CD14-positive monocyte (primary cell): ENCODE measurements around the gene FBXL22. TPM values are rescaled to one million over a fixed set of nuclear protein-coding genes. Genes with fewer than 3 reads are reported as not detected.
A peak's percentile ranks its signal among the peaks of the same experiment; 100 is the strongest.

ENCODE experiments used
- DNase-seq, 3 donors: peaks; one replicate each; pipeline ENCODE4 v3.0.0-alpha.2; 2011 to 2022
- H2AFZ ChIP-seq: 2 replicates; pipeline ENCODE4 v1.6.0; 2012; ENCODE audit warnings: mild to moderate bottlenecking, low read depth, low read length, inconsistent platforms; ENCODE audit not compliant: insufficient read depth, poor library complexity, severe bottlenecking
- H3K27ac ChIP-seq, 2 donors: 1 replicate in 1 of 2; 2 replicates in 1 of 2; pipeline ENCODE4 v1.5.1; 2012 to 2013; ENCODE audit warnings: low read length in 2 of 2, control low read depth in 1 of 2, inconsistent platforms in 1 of 2, low read depth in 1 of 2, mild to moderate bottlenecking in 1 of 2
- H3K27me3 ChIP-seq, 2 donors: one replicate each; pipeline versions ENCODE4 v1.6.0 to v1.6.1; 2011 to 2013; ENCODE audit warnings: low read length in 2 of 2; ENCODE audit not compliant: control insufficient read depth in 2 of 2, insufficient read depth in 2 of 2
- H3K36me3 ChIP-seq, 2 donors: replicated peaks in 1 of 2; 1 replicate in 1 of 2; 2 replicates in 1 of 2; pipeline versions ENCODE4 v1.5.1 to v1.6.1; 2012 to 2013; ENCODE audit warnings: low read length in 2 of 2, control low read depth in 1 of 2, inconsistent platforms in 1 of 2, mild to moderate bottlenecking in 1 of 2; ENCODE audit not compliant: insufficient read depth in 2 of 2, control insufficient read depth in 1 of 2
- H3K4me1 ChIP-seq, 2 donors: 1 replicate in 1 of 2; 2 replicates in 1 of 2; pipeline versions ENCODE4 v1.5.1 to v1.6.1; 2012 to 2013; ENCODE audit warnings: low read length in 2 of 2, control low read depth in 1 of 2, inconsistent platforms in 1 of 2, mild to moderate bottlenecking in 1 of 2, moderate library complexity in 1 of 2; ENCODE audit not compliant: insufficient read depth in 2 of 2, control insufficient read depth in 1 of 2
- H3K4me2 ChIP-seq: replicated peaks from 2 replicates; pipeline ENCODE3; 2012; ENCODE audit warnings: low read length, moderate library complexity, mild to moderate bottlenecking; ENCODE audit not compliant: poor library complexity, severe bottlenecking; ENCODE audit errors: extremely low read depth
- H3K4me3 ChIP-seq, 3 experiments: fragments of 200-600 bp in 1 of 3; sonication (generic) in 1 of 3; replicated peaks in 1 of 3; 1 replicate in 2 of 3; 2 replicates in 1 of 3; pipeline ENCODE4 v1.5.1; 2011 to 2013; ENCODE audit warnings: low read length in 3 of 3, mild to moderate bottlenecking in 3 of 3, control low read depth in 2 of 3, low read depth in 2 of 3, inconsistent platforms in 1 of 3, moderate library complexity in 1 of 3
- H3K79me2 ChIP-seq: 2 replicates; pipeline ENCODE4 v1.6.0; 2012; ENCODE audit warnings: mild to moderate bottlenecking, control low read depth, inconsistent platforms, low read length, moderate library complexity; ENCODE audit not compliant: insufficient read depth
- H3K9ac ChIP-seq: 2 replicates; pipeline ENCODE4 v1.6.0; 2017; ENCODE audit warnings: low read length, mild to moderate bottlenecking; ENCODE audit not compliant: insufficient read depth, poor library complexity, severe bottlenecking
- H3K9me3 ChIP-seq, 2 donors: replicated peaks in 1 of 2; 1 replicate in 1 of 2; 2 replicates in 1 of 2; pipeline versions ENCODE4 v1.5.1 to v1.6.1; 2012 to 2013; ENCODE audit warnings: low read length in 2 of 2, control low read depth in 1 of 2; ENCODE audit not compliant: control insufficient read depth in 1 of 2, insufficient read depth in 1 of 2
- H4K20me1 ChIP-seq: 2 replicates; pipeline ENCODE4 v1.6.0; 2012; ENCODE audit warnings: mild to moderate bottlenecking, low read length, control low read depth, moderate library complexity; ENCODE audit not compliant: insufficient read depth
- H3K27ac Mint-ChIP-seq, 7 donors: one replicate each; pipeline ENCODE4 v1.8.0; 2020; ENCODE audit warnings: mild to moderate bottlenecking in 7 of 7, mixed read lengths in 7 of 7, moderate library complexity in 6 of 7, inconsistent platforms in 2 of 7
- H3K27me3 Mint-ChIP-seq, 3 donors: one replicate each; pipeline ENCODE4 v1.8.0; 2021 to 2022; ENCODE audit warnings: low read depth in 3 of 3, mild to moderate bottlenecking in 3 of 3, mixed read lengths in 3 of 3, moderate library complexity in 3 of 3, inconsistent platforms in 1 of 3
- H3K36me3 Mint-ChIP-seq, 2 donors: one replicate each; pipeline ENCODE4 v1.8.0; 2020; ENCODE audit warnings: mixed read lengths in 2 of 2, inconsistent platforms in 1 of 2, mild to moderate bottlenecking in 1 of 2
- H3K4me1 Mint-ChIP-seq: one replicate; pipeline ENCODE4 v1.8.0; 2020; ENCODE audit warnings: mild to moderate bottlenecking, mixed read lengths
- H3K4me3 Mint-ChIP-seq, 2 donors: one replicate each; pipeline ENCODE4 v1.8.0; 2020; ENCODE audit warnings: mild to moderate bottlenecking in 2 of 2, mixed read lengths in 2 of 2, moderate library complexity in 1 of 2
- H3K9me3 Mint-ChIP-seq, 7 donors: one replicate each; pipeline ENCODE4 v1.8.0; 2020 to 2022; ENCODE audit warnings: mixed read lengths in 7 of 7, mild to moderate bottlenecking in 6 of 7, moderate library complexity in 6 of 7, inconsistent platforms in 2 of 7
- WGBS: methylation state at CpG from one replicate; pipeline ENCODE4 v1.1.5; 2013; ENCODE audit warnings: missing lambda C conversion rate; ENCODE audit not compliant: insufficient coverage; 5-methylcytosine and 5-hydroxymethylcytosine counted together
- intact Hi-C, 2 donors: fragments of 100-400 bp; cut with micrococcal nuclease; formaldehyde crosslinking; loops; one replicate each; pipeline versions ENCODE4 v1.15.0 to v1.15.1; 2023
- polyA plus RNA-seq, 3 donors: library from polyadenylated mRNA; depleted of rRNA in 1 of 3; unstranded in 2 of 3; stranded (reverse) in 1 of 3; fragments of 300-500 nt in 2 of 3; fragments of >200 nt in 1 of 3; fragmentation: Illumina TruSeq in 2 of 3; gene quantifications; 1 replicate in 2 of 3; 2 replicates in 1 of 3; pipeline ENCODE4 v1.2.3, GENCODE V29; 2012 to 2021
- TF ChIP-seq, protein P1 (sequence below): fragments of 200-600 bp; IDR thresholded peaks from one replicate; pipeline ENCODE4 v1.8.0; 2022; ENCODE audit warnings: antibody characterized with exemption, mild to moderate bottlenecking

FBXL22 gene
- polyA plus RNA-seq, 3 donors: 0.04 TPM; not detected in 2

DNA sequence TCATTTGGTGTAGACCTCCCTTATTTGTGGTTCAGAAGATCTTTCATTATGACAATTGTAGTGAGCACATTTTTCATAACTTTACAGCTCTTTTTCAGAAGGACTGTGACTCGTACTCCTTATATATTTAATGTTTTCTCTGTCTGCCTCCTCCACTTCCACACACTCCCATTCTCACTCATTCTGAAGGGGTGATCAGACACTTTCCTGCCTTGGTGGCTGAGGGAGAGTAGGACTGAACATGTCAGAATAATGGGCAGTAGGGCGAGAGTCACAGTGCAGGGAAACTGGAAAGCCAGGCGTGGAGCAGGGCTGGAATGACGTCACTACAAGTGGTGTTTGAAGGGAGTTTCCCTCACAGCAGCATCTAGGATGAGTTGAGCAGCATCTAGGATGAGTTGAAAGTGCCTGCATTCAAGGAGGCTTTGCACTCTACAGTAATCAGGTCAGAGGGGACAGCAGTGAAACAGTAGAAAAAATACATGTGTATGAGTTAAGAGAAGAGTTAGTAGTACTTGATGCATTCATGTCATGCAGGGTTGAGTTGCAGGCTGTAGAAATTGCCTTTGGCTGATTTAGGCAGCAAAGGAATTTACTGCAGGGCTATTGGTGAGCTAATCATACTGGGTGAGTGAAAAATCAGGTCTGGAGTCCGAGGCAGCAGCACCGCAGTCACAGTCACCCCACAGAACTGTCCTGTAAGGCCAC lies 36.3 kb upstream of the FBXL22 start:
- intact Hi-C loops: no loop called here
- no peak for DNase-seq

DNA sequence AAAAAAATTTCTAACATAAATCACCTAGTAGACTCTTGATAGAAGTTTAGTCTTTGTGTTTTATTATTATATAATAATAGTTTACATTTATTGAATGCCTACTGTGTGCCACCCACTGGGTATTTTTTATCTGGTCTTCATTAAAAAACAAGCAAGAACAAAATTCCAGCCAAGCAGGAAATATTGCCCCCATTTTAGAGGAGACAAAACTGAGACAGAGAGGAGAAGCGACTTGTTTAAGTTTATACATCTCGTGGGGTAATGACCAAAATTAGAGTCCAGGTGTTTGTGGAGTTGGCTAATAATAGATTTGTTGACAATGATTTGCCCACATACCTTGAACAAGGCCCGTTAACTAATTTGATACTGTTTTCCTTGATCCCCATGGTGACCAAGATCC lies 33.1 kb upstream of the FBXL22 start:
- peaks cover 98% of the 10 kb centered on the region for H4K20me1 ChIP-seq
- H3K9me3 ChIP-seq: no peaks in the 10 kb centered on the region
- no peak overlapping the region for H3K4me3 ChIP-seq
- H3K79me2 ChIP-seq: peaks cover 71% of the 10 kb centered on the region
- Mint-ChIP-seq H3K9me3 (peaks cover 0 to 3% (median 0%) of the 10 kb centered on the region in 7 donors), H3K27me3 (no peaks in the 10 kb centered on the region), H3K4me1 (no peaks in the 10 kb centered on the region), H3K36me3 (peaks cover 76 to 95% of the 10 kb centered on the region in 2 donors), H3K4me3 (no peak overlapping the region), H3K27ac (no peak overlapping the region)
- WGBS: no CpG with 5 or more reads among the region's 3 CpGs
- no peak overlapping the region for H3K4me2 ChIP-seq
- no peak overlapping the region for H2AFZ ChIP-seq
- TF ChIP-seq, protein P1, sequence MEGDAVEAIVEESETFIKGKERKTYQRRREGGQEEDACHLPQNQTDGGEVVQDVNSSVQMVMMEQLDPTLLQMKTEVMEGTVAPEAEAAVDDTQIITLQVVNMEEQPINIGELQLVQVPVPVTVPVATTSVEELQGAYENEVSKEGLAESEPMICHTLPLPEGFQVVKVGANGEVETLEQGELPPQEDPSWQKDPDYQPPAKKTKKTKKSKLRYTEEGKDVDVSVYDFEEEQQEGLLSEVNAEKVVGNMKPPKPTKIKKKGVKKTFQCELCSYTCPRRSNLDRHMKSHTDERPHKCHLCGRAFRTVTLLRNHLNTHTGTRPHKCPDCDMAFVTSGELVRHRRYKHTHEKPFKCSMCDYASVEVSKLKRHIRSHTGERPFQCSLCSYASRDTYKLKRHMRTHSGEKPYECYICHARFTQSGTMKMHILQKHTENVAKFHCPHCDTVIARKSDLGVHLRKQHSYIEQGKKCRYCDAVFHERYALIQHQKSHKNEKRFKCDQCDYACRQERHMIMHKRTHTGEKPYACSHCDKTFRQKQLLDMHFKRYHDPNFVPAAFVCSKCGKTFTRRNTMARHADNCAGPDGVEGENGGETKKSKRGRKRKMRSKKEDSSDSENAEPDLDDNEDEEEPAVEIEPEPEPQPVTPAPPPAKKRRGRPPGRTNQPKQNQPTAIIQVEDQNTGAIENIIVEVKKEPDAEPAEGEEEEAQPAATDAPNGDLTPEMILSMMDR: no peak
- no peak overlapping the region for H3K9ac ChIP-seq
- peaks cover 97 to 100% of the 10 kb centered on the region in 2 donors for H3K36me3 ChIP-seq
- no peaks in the 10 kb centered on the region for H3K4me1 ChIP-seq
- no peak overlapping the region for H3K27ac ChIP-seq
- no peaks in the 10 kb centered on the region for H3K27me3 ChIP-seq
- intact Hi-C loops: no loop called here
- DNase-seq: no peak

More for the DNA sequence above, 36.3 kb upstream of the FBXL22 start:
- H3K36me3 ChIP-seq: peaks cover 95 to 99% of the 10 kb centered on the region in 2 donors
- H2AFZ ChIP-seq: no peak overlapping the region
- no peak overlapping the region for H3K4me3 Mint-ChIP-seq
- peaks cover 0 to 3% (median 0%) of the 10 kb centered on the region in 7 donors for H3K9me3 Mint-ChIP-seq
- no peaks in the 10 kb centered on the region for H3K4me1 Mint-ChIP-seq
- peaks cover 88% of the 10 kb centered on the region for H3K79me2 ChIP-seq
- H3K4me2 ChIP-seq: no peak overlapping the region
- H3K4me3 ChIP-seq: no peak overlapping the region
- TF ChIP-seq, protein P1: no peak
- 96% methylated on average over 4 of the region's 6 CpGs for WGBS
- no peaks in the 10 kb centered on the region for H3K4me1 ChIP-seq
- peaks cover 89 to 97% of the 10 kb centered on the region in 2 donors for H3K36me3 Mint-ChIP-seq
- H4K20me1 ChIP-seq: peaks cover 99% of the 10 kb centered on the region
- H3K27me3 ChIP-seq: no peaks in the 10 kb centered on the region
- no peaks in the 10 kb centered on the region for H3K9me3 ChIP-seq
- no peaks in the 10 kb centered on the region for H3K27me3 Mint-ChIP-seq
- peak overlapping the region in 1 of 2 donors; percentile 38 for H3K27ac ChIP-seq
- H3K27ac Mint-ChIP-seq: peak overlapping the region in 3 of 7 donors; percentile 15 to 37 (median 30)
- H3K9ac ChIP-seq: no peak overlapping the region
